NCI-H446 (cell line): Measurements from ENCODE around the gene PMF1.

ENCODE experiments used
- DNase-seq, 2 experiments: peaks; one replicate each; lab custom pipeline; 2025; lab: John Stamatoyannopoulos, UW

Gene PMF1

DNA sequence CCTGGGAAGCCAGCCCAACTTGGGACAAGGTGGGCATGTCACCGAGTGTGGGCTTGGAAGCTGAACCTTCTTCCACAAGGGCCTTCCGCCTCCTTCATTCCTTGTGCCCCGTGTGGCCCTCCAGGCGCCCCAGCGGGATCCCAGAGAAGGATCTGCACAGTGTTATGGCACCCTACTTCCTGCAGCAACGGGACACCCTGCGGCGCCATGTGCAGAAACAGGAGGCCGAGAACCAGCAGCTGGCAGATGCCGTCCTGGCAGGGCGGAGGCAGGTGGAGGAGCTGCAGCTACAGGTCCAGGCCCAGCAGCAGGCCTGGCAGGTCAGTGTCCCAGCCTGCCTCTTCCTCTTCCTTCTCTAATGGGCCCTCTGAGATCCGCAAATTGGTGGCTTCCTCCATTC is 23.4 kb downstream of the PMF1 start:
- no peak for DNase-seq

DNA sequence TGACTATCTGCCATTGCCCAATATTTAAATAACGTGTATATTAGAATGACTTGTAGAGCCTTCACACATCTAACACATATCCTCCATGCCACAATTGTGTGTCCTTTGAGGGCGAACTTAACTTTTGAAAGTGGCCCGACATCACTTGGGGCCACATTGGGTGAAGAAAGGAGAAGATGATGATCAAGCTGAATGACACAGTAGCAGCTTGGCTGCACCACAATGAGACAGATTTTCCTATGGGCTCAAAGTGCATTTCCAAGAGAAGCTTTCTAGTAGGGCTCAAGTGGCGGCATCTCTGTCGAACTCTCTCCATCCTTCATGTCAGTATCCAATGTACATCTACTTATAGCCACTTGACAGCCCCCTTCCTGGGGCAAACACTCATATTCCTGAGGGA is 25.4 kb downstream of the PMF1 start:
- DNase-seq: no peak

DNA sequence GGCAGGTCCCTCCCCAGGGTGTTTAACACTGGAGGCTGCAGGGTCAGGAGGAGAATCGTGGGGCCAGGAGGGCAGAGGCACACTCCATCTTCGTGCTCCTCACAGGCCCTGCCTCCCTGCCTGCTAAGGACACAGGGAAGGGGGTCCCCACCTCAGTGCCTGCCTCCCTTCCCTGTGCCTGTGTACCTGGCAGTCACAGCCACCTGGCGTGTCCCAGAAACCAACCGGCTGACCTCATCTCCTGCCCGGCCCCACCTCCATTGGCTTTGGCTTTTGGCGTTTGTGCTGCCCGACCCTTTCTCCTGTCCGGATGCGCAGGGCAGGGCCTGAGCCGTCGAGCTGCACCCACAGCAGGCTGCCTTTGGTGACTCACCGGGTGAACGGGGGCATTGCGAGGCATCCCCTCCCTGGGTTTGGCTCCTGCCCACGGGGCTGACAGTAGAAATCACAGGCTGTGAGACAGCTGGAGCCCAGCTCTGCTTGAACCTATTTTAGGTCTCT is 28.6 kb downstream of the PMF1 start:
- no peak for DNase-seq

DNA sequence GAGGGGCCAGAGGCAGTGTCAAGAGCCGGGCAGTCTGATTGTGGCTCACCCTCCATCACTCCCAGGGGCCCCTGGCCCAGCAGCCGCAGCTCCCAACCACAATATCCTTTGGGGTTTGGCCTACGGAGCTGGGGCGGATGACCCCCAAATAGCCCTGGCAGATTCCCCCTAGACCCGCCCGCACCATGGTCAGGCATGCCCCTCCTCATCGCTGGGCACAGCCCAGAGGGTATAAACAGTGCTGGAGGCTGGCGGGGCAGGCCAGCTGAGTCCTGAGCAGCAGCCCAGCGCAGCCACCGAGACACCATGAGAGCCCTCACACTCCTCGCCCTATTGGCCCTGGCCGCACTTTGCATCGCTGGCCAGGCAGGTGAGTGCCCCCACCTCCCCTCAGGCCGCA is 29.1 kb downstream of the PMF1 start, which contains the start of gene BGLAP:
Gene BGLAP, plus strand, starts transcription at position 259 of the 400 bp plus-strand sequence. Its CDS starts 48 bp downstream, at position 307.
- no peak for DNase-seq

DNA sequence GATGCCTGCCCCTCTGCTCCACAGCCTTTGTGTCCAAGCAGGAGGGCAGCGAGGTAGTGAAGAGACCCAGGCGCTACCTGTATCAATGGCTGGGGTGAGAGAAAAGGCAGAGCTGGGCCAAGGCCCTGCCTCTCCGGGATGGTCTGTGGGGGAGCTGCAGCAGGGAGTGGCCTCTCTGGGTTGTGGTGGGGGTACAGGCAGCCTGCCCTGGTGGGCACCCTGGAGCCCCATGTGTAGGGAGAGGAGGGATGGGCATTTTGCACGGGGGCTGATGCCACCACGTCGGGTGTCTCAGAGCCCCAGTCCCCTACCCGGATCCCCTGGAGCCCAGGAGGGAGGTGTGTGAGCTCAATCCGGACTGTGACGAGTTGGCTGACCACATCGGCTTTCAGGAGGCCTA is 29.9 kb downstream of the PMF1 start:
- DNase-seq: no peak

DNA sequence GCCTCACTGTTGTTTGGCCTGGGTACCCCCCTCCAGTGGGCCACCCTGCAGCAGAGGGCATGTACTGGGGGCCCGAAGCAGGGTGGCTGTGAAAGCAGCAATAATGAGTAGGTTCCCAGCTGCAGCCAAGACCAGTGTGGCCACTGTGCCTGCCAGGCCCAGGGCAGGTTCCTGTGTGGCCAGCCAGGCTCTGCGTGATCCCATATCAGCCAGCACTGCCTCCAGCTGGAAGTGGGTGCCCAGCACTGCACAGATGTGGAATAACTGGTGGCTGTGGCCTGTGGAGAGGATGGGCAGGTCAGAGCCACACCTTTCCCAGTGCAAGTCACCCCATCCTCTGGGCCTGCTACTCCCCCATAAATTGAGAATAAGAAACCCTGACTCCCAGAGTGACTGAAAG is 31.3 kb downstream of the PMF1 start:
- no peak for DNase-seq

DNA sequence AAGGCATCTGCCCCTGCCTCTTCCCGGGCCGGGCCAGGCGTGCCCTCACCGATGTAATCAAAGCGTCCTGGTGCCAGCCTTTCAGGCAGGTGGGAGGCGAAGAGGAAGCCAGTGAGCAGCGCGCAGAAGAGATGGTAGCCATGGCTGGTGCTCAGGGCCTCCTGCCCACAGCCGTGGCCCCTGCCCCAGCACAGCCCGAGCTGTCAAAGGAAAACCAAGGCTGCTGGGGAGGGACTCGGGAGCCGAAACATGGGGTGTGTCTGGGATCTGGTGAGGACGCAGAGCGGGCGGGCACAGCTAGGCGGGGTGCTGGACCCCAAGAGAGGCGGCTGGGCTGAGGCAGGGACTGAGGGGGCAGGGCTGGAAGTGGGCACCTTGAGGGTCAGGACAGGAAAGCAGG is 31.9 kb downstream of the PMF1 start:
- no peak for DNase-seq

DNA sequence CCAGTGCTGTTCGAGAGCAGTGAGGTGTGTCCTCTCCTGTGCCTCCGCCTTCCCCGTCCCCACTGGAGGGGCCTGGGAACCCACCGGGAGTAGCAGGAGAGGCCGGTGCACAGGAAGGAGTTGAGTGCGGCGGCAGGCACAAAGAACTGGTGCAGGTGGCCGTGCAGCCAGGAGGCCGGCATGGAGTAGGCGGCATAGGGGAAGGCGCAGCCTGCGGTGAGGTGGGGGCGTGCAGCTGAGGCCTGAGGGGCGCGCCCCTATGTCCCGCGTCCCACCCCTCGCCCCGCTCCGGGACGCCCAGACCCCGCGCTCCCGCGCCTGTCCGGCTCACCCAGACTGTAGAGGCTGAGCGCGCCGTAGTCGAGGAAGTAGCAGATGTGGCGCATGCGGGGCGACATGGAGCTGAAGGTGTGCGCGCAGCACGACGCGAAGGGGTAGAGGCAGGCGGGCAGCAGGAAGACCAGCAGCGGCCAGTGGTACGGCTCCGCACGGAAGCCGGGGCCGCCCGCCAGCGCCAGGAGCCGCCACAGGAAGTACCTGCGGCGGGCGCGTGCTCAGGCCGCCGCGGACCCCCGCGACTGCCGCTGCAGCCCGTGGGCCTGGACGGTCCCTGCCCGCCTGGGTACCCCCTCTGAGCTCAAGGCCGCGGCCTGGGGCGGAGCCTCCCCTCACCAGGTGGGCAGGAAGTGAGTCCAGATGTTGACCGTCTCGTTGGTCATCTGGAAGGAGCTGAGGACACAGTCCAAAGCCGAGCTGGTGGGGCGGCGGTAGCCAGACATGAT is 32.8 kb downstream of the PMF1 start:
- DNase-seq: no peak

DNA sequence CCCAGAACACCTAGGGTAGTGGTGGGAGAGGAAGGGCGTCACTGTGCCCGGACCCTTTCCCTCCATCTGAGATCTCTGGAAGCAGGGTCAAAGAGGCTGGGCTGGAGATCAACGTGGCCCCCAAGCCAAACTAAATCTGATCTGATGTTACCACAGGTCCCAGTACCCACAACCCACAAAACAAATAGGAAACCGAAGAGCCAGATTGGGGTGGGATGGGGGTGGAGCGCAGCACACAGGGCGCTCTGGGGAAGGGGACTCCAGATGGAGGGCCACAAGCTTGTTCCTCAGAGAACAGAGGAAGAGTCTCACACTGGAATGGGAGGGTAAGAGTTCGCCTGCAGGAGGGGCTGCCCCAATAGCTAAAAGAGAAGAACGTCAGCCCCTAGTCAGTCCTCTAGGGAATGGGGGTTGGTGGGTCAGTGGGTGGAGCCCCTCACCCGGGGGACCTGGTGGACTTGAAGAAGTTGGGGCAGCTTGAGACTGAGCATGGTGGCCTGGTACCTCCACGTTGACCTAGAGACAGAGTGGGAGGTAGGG is 33.5 kb downstream of the PMF1 start:
- DNase-seq: no peak

DNA sequence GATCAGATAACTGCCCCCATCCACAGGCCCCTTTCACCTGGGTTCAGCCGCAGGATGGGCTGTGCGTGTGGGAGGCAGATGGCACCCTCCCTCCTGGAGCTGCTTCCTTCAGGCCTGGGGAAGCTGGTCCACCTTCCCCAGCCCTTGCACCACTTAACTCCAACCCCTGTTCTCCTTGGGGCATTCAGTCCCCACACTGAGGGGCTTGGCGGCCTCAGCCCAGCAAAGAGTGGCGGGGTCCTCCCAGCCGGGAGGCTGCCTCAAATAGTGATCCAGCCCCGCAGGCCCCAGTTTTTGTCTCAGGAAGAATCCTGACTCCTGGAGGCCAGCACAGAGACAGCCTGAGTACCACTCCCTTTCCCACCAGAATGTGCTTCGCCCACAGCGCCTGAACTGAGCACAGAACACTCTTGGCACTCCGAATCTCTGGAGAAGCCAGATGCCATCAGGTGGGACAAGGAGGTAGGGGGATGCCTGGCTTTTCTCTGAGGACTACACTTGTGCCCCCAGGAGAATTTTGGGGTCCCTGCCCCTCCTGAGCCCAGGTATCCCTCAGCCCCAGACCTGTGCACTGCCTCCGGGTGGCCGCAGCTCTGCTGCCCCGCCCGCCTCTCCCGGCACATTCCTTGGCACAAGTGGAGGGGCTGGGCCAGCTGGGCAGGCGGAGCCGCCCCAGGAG is 34.1 kb downstream of the PMF1 start:
- no peak for DNase-seq

DNA sequence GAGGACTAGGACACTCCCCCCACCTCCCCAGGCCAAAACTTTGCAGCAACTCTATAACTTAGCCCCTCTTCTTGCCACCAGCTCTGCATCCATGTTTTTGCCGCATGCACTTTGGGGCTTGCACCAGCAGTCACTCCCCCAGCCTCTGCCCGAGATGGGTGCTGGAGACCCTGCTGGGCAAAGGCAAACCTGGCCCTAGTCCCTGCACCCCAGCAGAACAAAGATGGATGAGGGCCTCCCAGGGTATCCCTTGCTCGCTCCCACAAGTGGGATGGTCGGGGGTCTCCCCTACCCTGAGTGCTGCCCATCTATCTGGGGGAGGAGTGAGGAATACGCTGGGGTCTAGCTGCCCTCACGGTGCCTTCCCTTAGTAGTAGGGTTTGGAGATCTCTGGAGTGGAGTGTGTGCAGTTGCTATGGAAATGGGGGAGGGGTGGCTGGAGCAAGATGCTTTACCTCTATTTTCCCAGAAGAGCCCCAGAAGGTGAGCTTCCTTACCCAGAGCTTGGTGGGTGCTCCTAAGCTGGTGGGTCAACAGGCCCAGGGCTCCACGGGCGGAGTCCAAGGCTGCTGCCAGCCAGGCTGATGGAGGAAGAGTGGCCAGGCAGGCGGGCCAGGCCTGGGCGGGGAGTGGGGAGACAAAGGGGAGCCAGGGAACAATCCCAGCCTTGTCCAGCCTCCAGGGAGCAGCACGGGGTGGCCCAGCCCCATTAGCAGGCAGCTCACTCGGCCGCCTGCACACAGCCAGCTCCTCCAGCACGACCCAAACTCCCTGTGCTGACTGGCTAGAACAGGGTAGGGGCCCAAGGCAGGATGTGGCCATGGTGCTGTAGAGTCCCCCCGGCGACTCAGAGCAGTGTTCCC is 34.9 kb downstream of the PMF1 start, which contains the start of gene PAQR6:
Gene PAQR6, minus strand, starts transcription at position 597 of the 863 bp plus-strand sequence. CDS start 1,325 bp downstream, outside the sequence.
- no peak for DNase-seq

DNA sequence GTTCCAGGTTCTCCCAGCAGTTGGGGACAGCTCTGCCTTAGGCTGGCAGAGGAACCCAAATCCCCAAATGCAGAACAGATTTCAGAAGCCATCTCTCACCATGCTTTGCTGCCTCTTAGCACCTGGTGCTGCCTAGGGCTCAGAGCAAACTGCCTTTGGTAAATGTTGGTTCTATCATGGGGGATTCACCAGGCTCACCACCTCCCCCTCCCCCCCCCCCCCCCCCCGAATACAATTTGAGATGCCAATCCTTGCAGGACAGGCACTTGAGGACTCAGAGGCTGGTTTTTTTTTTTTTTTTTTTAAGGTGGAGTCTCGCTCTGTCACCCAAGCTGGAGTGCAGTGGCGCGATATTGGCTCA is 35.5 kb downstream of the PMF1 start:
- no peak for DNase-seq

DNA sequence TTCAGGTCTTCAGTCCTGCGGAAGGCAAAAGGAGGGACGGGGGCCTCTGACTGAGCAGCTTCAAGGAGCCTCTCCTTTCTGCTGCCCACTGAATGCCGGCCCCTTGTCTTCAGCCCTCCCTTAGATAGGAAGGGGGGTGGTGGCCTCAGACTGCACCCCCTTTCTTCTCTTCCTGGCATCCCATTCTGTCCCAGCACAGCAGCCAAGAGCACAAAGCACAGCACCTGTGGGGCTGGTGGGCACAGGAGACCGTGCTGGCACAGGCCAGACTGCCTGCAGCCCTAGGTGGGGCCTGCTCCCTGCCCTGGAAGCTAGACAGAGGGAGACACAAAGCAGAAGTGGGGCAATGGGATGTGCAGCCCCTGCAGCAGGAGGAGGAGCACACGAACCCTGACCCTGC is 36.8 kb downstream of the PMF1 start:
- DNase-seq: no peak

DNA sequence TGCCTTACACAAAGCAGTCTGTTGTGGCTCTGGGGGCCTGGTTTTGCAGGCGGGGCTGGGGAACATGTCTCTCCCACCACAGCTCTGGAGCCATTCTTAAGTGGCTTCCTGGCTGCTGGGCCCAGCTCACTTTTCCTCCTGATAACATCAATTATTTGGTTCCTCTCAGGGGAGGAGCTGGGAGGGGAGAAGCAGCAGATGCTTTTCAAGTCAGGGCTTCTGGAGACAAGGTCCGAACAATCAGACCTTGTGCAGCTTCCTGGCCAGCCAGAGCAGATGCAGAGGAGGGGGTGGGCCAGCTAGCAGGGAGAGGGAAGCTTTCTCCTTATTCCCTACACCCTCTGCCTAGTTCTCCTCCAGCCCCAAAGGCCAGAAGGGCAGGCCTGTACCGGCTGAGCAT is 38.7 kb downstream of the PMF1 start:
- no peak for DNase-seq

DNA sequence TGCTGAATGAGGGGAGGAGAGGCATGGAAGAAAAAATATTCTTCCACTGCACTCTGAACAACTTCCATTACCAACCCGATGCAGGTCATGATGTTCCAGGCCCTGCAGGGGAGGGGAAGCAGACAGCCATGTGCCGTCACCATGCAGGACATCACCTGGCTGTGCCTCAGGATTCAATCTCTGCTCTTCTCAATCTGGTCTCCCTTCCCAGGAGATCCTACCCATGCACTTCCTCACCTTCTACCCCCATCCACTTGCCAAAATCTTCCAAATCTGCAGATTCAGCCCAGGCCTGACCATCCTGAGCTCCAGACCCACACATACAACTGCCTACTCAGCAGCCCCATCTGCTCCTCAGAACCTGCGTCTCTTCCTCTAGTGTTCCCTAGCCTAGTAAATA is 40.8 kb downstream of the PMF1 start:
- DNase-seq: no peak

DNA sequence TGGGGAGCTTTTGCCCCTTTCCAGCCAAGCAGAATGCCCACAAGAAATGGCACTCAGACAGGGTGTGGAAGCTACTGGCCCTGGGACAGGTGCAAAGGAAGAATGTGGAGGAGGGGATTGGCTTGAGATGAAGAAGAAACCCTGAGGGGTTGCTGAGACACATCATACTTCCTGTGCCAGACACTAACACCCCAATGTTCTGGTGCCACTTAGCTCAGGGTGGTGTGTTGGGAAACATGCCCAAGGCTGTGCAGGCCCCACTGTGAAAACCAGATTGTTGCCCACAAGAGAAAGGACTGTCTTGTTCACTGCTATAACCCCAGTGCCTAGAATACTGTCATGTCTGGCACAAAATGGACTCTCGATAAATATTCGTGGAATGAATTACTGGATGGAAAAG is 44.9 kb downstream of the PMF1 start:
- no peak for DNase-seq

DNA sequence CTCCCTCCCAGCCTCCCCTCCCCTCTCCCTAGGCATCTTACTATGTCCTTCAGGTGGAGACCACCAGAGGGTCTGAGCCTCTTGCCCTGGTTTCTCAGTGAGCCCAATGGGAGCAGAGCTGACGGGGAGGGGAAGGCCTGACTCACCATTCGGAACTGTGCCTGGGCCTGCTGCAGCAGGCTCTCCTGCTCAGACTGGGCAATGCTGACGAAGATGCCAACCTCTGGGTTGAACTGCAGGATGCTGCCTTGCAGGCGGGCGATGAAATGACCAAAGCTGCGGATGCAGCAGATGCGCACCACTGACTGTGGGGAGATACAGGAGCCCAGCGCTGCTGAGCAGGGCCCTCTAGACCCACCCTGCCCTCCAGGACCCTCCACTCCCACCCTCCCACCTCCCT is 46.1 kb downstream of the PMF1 start:
- DNase-seq: no peak

DNA sequence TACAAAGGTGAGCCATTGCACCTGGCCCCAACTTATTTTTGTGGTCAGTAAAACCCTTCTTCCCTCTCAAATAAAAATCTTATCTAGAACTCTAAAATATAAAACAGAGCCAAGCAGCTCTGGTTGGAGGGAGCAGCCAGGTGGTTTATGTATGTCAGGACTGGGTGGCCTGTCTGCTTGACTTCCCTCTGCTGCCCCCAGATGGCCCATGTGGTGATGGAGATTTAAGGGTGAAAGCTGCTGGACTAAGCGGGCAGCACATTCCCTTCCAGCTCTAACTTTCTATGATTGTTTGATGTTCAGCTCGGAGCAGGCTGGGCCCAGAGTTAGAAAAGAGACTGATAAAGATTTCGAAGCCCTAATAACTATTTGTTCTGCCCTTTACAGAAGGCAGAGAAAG is 47.0 kb downstream of the PMF1 start:
- DNase-seq: no peak

DNA sequence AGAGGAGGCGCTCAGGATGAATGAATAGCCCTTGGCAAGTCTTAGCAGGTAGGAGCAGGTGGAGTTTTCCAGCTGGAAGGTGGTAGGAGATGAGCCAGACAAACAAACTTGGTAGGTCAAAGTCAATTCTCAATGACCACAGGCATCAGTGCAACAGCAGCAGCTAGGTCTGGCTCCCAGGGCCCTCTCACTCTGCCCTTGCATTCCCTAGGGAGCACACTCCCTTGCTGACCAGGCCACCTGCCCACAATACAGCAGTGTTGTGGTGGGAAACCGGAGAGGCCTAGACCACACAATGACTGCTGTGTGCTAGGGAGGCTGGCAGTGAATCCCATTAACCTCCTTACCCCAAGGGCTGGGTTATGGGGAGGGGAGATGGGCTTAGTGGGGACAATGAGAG is 48.1 kb downstream of the PMF1 start:
- DNase-seq: no peak

DNA sequence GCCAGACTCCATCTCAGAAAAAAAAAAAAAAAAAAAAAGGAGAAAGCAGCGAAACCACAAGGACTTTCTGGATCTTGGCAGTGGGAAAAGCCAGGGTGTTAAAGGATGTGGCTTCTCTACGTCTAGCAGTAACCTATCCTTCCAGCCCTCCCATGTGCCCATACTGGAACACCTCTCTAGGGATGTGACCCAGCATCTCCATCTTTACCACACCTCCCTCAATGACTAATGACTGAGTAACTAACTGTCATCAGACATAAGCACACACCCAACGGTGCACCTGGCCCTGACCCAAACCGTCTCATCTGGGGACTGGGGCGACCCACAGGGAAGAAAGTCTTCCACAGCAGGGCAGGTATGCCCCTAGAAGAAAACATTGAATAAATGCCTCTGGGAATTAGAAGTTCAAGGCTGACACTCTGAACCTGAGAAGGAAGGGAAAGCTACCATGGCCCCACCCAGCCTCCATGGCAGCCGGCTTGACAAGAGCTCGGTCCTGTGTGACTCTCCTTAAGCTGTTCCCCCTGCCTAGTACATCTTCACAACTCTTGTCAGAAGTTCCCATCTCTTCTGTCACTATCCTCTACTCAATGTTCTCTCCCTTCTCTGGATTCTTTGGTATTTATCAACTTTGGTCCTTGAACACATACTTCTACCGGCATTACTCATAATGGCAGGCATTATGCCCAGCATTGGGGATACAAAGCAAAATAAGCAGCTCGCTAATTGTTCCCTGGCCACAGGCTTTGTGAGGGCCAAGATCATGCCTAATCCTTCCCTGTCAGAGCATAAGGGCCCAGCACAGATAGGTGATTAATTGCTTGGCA is 49.9 kb downstream of the PMF1 start:
- no peak for DNase-seq

DNA sequence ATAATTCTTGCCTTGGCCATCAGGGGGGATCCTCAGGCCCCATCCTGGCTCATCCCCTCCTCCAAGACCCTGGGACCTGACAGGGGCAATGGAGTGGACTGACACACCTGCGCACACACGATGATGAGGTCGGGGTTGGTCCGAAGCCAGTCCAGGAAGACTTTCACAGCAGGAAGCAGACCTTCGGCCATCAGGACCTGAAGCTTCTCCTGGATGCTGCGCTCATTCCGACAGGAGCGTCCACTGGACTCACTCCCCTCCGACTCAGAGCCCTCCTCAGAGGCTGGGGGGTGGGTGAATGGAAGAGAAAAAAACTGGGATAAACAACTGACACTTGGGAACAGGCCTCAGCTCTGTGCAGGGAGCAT is 50.5 kb downstream of the PMF1 start:
- DNase-seq: no peak
